Measurements from ENCODE around the gene SLC39A12. TPM values are rescaled to one million over a fixed set of nuclear protein-coding genes. Genes with fewer than 3 reads are reported as not detected.

The SLC39A12 gene
- polyA plus RNA-seq, 1 of the 3 experiments (the other 2 are of a cell fraction) = not detected

- Histone ChIP-seq H3K27me3 (ENCODE audit: insufficient read depth) (no peaks in the 10 kb centered on the region), H3K4me3 (ENCODE audit: low read depth in 2 of 2, low read length in 1 of 2) (no peak overlapping the region), H2AFZ (ENCODE audit: low read depth) (no peak overlapping the region), H3K4me1 (ENCODE audit: control insufficient read depth in 1 of 2, insufficient read depth in 2 of 2, low read depth in 1 of 2, low read length in 1 of 2) (peaks cover 0 to 6% of the 10 kb centered on the region in 2 experiments; a peak in 3 of 4 replicates), H3K27ac (ENCODE audit: low read depth in 2 of 2, low read length in 1 of 2) (no peak overlapping the region), H3K36me3 (replicated peaks in 1 of 2; ENCODE audit: control insufficient read depth in 1 of 2, insufficient read depth in 2 of 2, low read length in 1 of 2) (no peaks in the 10 kb centered on the region), H3K79me2 (ENCODE audit: insufficient read depth) (no peaks in the 10 kb centered on the region), H3K9me3 (no peaks in the 10 kb centered on the region), H3F3A (replicated peaks; ENCODE audit: insufficient read depth) (no peaks in the 10 kb centered on the region), H3K9ac (no peak overlapping the region), H4K20me1 (ENCODE audit: insufficient read depth) (no peaks in the 10 kb centered on the region), H3K4me2 (no peak overlapping the region), H3K9me2 (no peaks in the 10 kb centered on the region)
- WGBS (ENCODE audit: low lambda C conversion rate) = 73% methylated on average over 2 of the region's 2 CpGs
- ChIA-PET CTCF (no interaction called here), POLR2A (no interaction called here)
- no peak for DNase-seq
- no peak for TF ChIP-seq FOXM1 (IDR thresholded peaks at IDR 0.05; ENCODE audit: low read depth)
- TF ChIP-seq SMC3 (IDR thresholded peaks at IDR 0.05; ENCODE audit: low read depth, low read length) = no peak
- TF ChIP-seq GABPA (IDR thresholded peaks at IDR 0.05; ENCODE audit: low read depth) = no peak
- TF ChIP-seq ELF1 (IDR thresholded peaks at IDR 0.05) = no peak
- TF ChIP-seq TAF1 (IDR thresholded peaks at IDR 0.05; ENCODE audit: borderline replicate concordance, low read depth, low read length) = no peak
- TF ChIP-seq NRF1 (IDR thresholded peaks at IDR 0.05; ENCODE audit: low read depth, low read length) = no peak
- TF ChIP-seq MEF2A (IDR thresholded peaks at IDR 0.05; ENCODE audit: borderline replicate concordance, low read depth) = no peak
- TF ChIP-seq FOXJ3 (CRISPR knock-in tag; IDR thresholded peaks at IDR 0.05) = no peak
- no peak for TF ChIP-seq RXRA (IDR thresholded peaks at IDR 0.05; ENCODE audit: borderline replicate concordance, low read depth)
- no peak for TF ChIP-seq FOSL2 (IDR thresholded peaks at IDR 0.05; ENCODE audit: borderline replicate concordance, low read depth)
- TF ChIP-seq NFIC (IDR thresholded peaks at IDR 0.05; ENCODE audit: borderline replicate concordance) = no peak
Observed at GRCh38 chr10:18000601-18001000, 48.9 kb downstream of the SLC39A12 start.

- no peak for DNase-seq
- ChIA-PET POLR2A (no interaction called here), CTCF (interaction anchor here (0.9 kb wide), 1 partner anchor 9 kb away, joined by 4 read pairs; no protein-coding TSS in a partner anchor)
- Histone ChIP-seq H3F3A (replicated peaks; ENCODE audit: insufficient read depth) (no peaks in the 10 kb centered on the region), H3K4me3 (ENCODE audit: low read depth in 2 of 2, low read length in 1 of 2) (no peak overlapping the region), H3K9me3 (no peaks in the 10 kb centered on the region), H4K20me1 (ENCODE audit: insufficient read depth) (no peaks in the 10 kb centered on the region), H3K36me3 (replicated peaks in 1 of 2; ENCODE audit: control insufficient read depth in 1 of 2, insufficient read depth in 2 of 2, low read length in 1 of 2) (no peaks in the 10 kb centered on the region), H3K4me1 (ENCODE audit: control insufficient read depth in 1 of 2, insufficient read depth in 2 of 2, low read depth in 1 of 2, low read length in 1 of 2) (peaks cover 0 to 9% of the 10 kb centered on the region in 2 experiments; a peak in 2 of 4 replicates), H2AFZ (ENCODE audit: low read depth) (peak overlapping the region; percentile 41; the same call in 1 of the 2 replicates), H3K27ac (ENCODE audit: low read depth in 2 of 2, low read length in 1 of 2) (peak overlapping the region in 1 of 2 experiments; percentile 38; a peak in 1 of 4 replicates), H3K27me3 (ENCODE audit: insufficient read depth) (no peaks in the 10 kb centered on the region), H3K4me2 (no peak overlapping the region; the same call in 1 of the 2 replicates), H3K9ac (no peak overlapping the region), H3K9me2 (no peaks in the 10 kb centered on the region), H3K79me2 (ENCODE audit: insufficient read depth) (no peaks in the 10 kb centered on the region)
- 62% methylated on average over 3 of the region's 3 CpGs for WGBS (ENCODE audit: low lambda C conversion rate)
- no peak for TF ChIP-seq POLR2AphosphoS5 (IDR thresholded peaks at IDR 0.05; ENCODE audit: low read depth, low read length)
- no peak for TF ChIP-seq USF1 (IDR thresholded peaks at IDR 0.05; ENCODE audit: borderline replicate concordance, low read depth)
- no peak for TF ChIP-seq TCF12 (IDR thresholded peaks at IDR 0.05)
Observed at GRCh38 chr10:18005445-18005780, 53.7 kb downstream of the SLC39A12 start.

All from SK-N-SH (cell line).